ENCODE data around the gene PGAP6.

The PGAP6 gene, protein sequence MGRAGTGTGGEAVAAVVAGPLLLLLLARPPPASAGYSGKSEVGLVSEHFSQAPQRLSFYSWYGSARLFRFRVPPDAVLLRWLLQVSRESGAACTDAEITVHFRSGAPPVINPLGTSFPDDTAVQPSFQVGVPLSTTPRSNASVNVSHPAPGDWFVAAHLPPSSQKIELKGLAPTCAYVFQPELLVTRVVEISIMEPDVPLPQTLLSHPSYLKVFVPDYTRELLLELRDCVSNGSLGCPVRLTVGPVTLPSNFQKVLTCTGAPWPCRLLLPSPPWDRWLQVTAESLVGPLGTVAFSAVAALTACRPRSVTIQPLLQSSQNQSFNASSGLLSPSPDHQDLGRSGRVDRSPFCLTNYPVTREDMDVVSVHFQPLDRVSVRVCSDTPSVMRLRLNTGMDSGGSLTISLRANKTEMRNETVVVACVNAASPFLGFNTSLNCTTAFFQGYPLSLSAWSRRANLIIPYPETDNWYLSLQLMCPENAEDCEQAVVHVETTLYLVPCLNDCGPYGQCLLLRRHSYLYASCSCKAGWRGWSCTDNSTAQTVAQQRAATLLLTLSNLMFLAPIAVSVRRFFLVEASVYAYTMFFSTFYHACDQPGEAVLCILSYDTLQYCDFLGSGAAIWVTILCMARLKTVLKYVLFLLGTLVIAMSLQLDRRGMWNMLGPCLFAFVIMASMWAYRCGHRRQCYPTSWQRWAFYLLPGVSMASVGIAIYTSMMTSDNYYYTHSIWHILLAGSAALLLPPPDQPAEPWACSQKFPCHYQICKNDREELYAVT

DNA sequence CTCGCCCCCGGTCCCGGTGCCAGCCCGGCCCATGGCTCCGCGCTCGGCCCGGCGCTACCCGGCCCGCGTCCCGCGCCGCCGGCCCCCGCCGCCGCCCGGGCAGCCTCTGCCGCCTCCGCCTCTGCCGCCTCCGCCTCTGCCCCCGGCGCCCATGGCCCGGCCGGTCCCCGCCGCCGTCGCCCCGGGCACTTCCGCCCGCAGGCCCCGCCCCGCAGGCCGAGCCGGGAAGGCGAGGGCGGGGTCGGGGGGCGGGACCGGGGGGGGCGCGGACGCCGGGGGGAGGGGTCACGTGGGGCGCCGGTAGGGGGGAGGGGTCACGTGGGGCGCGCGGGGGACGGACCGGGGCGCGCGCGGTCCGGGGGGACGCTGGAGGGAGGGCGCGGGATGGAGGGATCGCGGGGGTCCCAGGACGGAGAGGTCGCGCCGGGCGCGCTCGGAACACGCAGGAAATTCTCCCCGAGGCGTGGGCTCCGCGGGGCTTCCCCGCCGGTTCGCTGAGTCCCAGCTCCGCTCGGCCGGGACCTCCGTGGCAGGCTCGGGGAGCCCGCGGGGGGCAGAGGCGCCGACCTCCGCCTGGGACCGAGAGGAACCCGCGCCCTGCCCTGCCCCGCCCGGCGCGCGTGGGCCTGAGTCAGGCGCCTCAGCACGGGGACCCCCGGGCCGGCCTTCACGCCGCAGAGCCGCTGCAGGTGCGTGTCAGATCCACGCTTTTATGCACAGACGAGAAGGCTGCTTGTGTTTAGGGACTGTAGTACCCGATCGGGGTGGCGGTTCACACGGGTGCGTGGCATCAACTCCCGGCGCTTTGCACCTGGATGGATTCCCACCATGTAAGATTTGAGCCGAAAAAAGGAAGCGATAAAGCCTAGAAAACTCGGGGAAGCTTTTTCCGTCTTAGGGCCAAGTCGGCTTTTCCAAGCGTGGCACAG is at the start of gene PGAP6:
TSS of gene PGAP6 (minus strand) at position 190 of the 929 bp plus-strand sequence. CDS start at position 33, 157 bp downstream.
- Histone ChIP-seq H3K27me3 (ENCODE audit: control insufficient read depth, low read length) (no peaks in the 10 kb centered on the region), H3K4me1 (ENCODE audit: control insufficient read depth, low read length) (peaks cover 26% of the 10 kb centered on the region), H3K9me3 (ENCODE audit: control insufficient read depth, insufficient read depth, low read length) (no peaks in the 10 kb centered on the region), H3K4me3 (ENCODE audit: low read length) (peak within 1 kb of the TSS; percentile 91), H3F3A (ENCODE audit: control insufficient read depth, insufficient read depth) (peaks cover 31% of the 10 kb centered on the region), H3K36me3 (ENCODE audit: control insufficient read depth, low read length) (peaks cover 15% of the 10 kb centered on the region), H3K27ac (ENCODE audit: low read depth, low read length) (peak within 1 kb of the TSS; percentile 93), H3K4me2 (ENCODE audit: low read length) (peak within 1 kb of the TSS; percentile 94), H3K9me2 (replicated peaks; ENCODE audit: control insufficient read depth, low read length) (no peaks in the 10 kb centered on the region), H4K20me1 (ENCODE audit: control insufficient read depth, insufficient read depth, low read depth, low read length) (peaks cover 5% of the 10 kb centered on the region; the same call in 1 of the 2 replicates), H3K79me2 (ENCODE audit: control insufficient read depth, low read length) (peaks cover 40% of the 10 kb centered on the region)
- TF ChIP-seq, protein P1, sequence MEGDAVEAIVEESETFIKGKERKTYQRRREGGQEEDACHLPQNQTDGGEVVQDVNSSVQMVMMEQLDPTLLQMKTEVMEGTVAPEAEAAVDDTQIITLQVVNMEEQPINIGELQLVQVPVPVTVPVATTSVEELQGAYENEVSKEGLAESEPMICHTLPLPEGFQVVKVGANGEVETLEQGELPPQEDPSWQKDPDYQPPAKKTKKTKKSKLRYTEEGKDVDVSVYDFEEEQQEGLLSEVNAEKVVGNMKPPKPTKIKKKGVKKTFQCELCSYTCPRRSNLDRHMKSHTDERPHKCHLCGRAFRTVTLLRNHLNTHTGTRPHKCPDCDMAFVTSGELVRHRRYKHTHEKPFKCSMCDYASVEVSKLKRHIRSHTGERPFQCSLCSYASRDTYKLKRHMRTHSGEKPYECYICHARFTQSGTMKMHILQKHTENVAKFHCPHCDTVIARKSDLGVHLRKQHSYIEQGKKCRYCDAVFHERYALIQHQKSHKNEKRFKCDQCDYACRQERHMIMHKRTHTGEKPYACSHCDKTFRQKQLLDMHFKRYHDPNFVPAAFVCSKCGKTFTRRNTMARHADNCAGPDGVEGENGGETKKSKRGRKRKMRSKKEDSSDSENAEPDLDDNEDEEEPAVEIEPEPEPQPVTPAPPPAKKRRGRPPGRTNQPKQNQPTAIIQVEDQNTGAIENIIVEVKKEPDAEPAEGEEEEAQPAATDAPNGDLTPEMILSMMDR (IDR thresholded peaks at IDR 0.05; ENCODE audit: low read depth, low read length, poor library complexity, severe bottlenecking) = no peak
- TF ChIP-seq EZH2phosphoT487 (IDR thresholded peaks at IDR 0.05; ENCODE audit: borderline replicate concordance, low read length) = no peak

DNA sequence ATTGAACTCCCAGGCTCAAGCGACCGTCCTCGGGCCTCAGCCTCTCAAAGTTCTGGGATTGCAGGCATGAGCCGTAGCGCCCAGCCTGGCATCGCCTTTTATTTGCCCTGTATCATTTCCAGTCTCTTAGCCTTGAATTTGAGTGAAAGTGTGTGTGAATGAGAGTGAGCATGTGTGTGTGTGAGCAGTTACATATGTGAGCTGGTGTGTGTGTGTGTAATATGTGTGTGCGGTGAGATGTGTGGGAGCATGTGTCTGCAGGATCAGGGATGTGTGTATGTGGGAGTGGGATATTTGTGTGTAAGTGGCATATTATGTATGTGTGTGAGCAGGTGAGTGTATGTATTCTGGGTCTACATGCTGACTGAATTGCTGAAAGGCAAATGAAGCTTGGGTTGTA is 49.1 kb upstream of the PGAP6 start:
- H3K79me2 ChIP-seq (ENCODE audit: control insufficient read depth, low read length) = peaks cover 77% of the 10 kb centered on the region
- H3K9me3 ChIP-seq (ENCODE audit: control insufficient read depth, insufficient read depth, low read length) = no peaks in the 10 kb centered on the region
- no peaks in the 10 kb centered on the region for H3K27me3 ChIP-seq (ENCODE audit: control insufficient read depth, low read length)
- H3K9me2 ChIP-seq (replicated peaks; ENCODE audit: control insufficient read depth, low read length) = no peaks in the 10 kb centered on the region
- H3K36me3 ChIP-seq (ENCODE audit: control insufficient read depth, low read length) = peaks cover 16% of the 10 kb centered on the region
- H3K4me1 ChIP-seq (ENCODE audit: control insufficient read depth, low read length) = peaks cover 25% of the 10 kb centered on the region
- H4K20me1 ChIP-seq (ENCODE audit: control insufficient read depth, insufficient read depth, low read depth, low read length) = peaks cover 8% of the 10 kb centered on the region; the same call in 1 of the 2 replicates
- no peaks in the 10 kb centered on the region for H3F3A ChIP-seq (ENCODE audit: control insufficient read depth, insufficient read depth)
- H3K4me3 ChIP-seq (ENCODE audit: low read length) = no peak overlapping the region
- H3K27ac ChIP-seq (ENCODE audit: low read depth, low read length) = no peak overlapping the region
- H3K4me2 ChIP-seq (ENCODE audit: low read length) = no peak overlapping the region
- TF ChIP-seq EZH2phosphoT487 (IDR thresholded peaks at IDR 0.05; ENCODE audit: borderline replicate concordance, low read length) = no peak
- TF ChIP-seq, protein P1 (IDR thresholded peaks at IDR 0.05; ENCODE audit: low read depth, low read length, poor library complexity, severe bottlenecking) = no peak

DNA sequence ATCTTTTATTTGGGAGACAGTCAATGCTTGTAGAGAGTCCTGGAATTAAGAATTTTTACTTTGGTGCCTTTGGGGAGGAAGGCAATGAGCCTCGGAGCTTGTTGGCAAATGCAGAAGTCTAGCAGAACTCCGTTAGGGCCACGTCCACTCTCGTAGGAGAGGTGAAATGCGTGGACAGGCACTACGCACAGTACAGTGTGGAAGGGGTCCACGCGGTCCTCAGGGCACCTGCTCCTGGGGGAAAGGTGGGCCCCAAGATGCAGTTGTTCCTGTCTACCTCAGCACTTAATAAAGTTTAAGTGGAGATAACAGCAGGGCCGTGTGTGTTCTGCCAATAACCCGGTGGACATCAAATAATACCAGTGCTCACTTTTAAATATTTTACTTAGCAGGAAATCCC is 45.5 kb upstream of the PGAP6 start:
- no peaks in the 10 kb centered on the region for H3F3A ChIP-seq (ENCODE audit: control insufficient read depth, insufficient read depth)
- H3K36me3 ChIP-seq (ENCODE audit: control insufficient read depth, low read length) = peaks cover 16% of the 10 kb centered on the region
- H3K4me3 ChIP-seq (ENCODE audit: low read length) = peak overlapping the region; percentile 86
- H3K27ac ChIP-seq (ENCODE audit: low read depth, low read length) = no peak overlapping the region
- peaks cover 34% of the 10 kb centered on the region for H3K4me1 ChIP-seq (ENCODE audit: control insufficient read depth, low read length)
- no peaks in the 10 kb centered on the region for H3K9me2 ChIP-seq (replicated peaks; ENCODE audit: control insufficient read depth, low read length)
- peaks cover 12% of the 10 kb centered on the region for H3K27me3 ChIP-seq (ENCODE audit: control insufficient read depth, low read length)
- TF ChIP-seq, protein P1 (IDR thresholded peaks at IDR 0.05; ENCODE audit: low read depth, low read length, poor library complexity, severe bottlenecking) = no peak
- no peak for TF ChIP-seq EZH2phosphoT487 (IDR thresholded peaks at IDR 0.05; ENCODE audit: borderline replicate concordance, low read length)
- H3K4me2 ChIP-seq (ENCODE audit: low read length) = peak overlapping the region; percentile 87
- peaks cover 8% of the 10 kb centered on the region; the same call in 1 of the 2 replicates for H4K20me1 ChIP-seq (ENCODE audit: control insufficient read depth, insufficient read depth, low read depth, low read length)
- peaks cover 54% of the 10 kb centered on the region for H3K79me2 ChIP-seq (ENCODE audit: control insufficient read depth, low read length)
- no peaks in the 10 kb centered on the region for H3K9me3 ChIP-seq (ENCODE audit: control insufficient read depth, insufficient read depth, low read length)
